Skeletal muscle tissue (tissue), 4 donors: Measurements from ENCODE around the gene TAPBP. TPM values are rescaled to one million over a fixed set of nuclear protein-coding genes. Genes with fewer than 3 reads are reported as not detected.
"Not testable (repeated sequence)": the region's sequence is repeated elsewhere in the genome, so short reads cannot be mapped to it uniquely, and the experiment has no call there.

Experiments
- H3K27ac ChIP-seq: one replicate; pipeline ENCODE4 v1.7.0; 2013; ENCODE audit warnings: mild to moderate bottlenecking, low read depth, low read length, inconsistent platforms
- H3K27me3 ChIP-seq, 3 donors: one replicate each; pipeline ENCODE4 v1.7.0; 2013; ENCODE audit warnings: low read length in 3 of 3; ENCODE audit not compliant: control insufficient read depth in 3 of 3, insufficient read depth in 3 of 3
- H3K36me3 ChIP-seq, 3 donors: one replicate each; pipeline ENCODE4 v1.7.0; 2013; ENCODE audit warnings: low read length in 3 of 3; ENCODE audit not compliant: control insufficient read depth in 3 of 3, insufficient read depth in 3 of 3
- H3K4me1 ChIP-seq, 3 donors: one replicate each; pipeline ENCODE4 v1.7.0; 2013; ENCODE audit warnings: low read length in 3 of 3, mild to moderate bottlenecking in 3 of 3; ENCODE audit not compliant: control insufficient read depth in 3 of 3, insufficient read depth in 3 of 3
- H3K4me3 ChIP-seq, 3 donors: one replicate each; pipeline ENCODE4 v1.7.0; 2013; ENCODE audit warnings: low read length in 3 of 3
- H3K9ac ChIP-seq, 3 donors: one replicate each; pipeline ENCODE4 v1.7.0; 2013; ENCODE audit warnings: low read length in 3 of 3, mild to moderate bottlenecking in 3 of 3, moderate library complexity in 2 of 3, low read depth in 1 of 3
- H3K9me3 ChIP-seq, 3 donors: one replicate each; pipeline ENCODE4 v1.7.0; 2013; ENCODE audit warnings: low read length in 3 of 3; ENCODE audit not compliant: control insufficient read depth in 3 of 3
- total RNA-seq: library from RNA; depleted of rRNA; stranded (reverse); fragments of >200 nt; gene quantifications from one replicate; pipeline ENCODE4 v1.2.3, GENCODE V29; 2014
- donor health status: Osteomylitis.

The TAPBP gene
- total RNA-seq, 1 donor from 2014 or later = 16.7 TPM

- H3K27ac ChIP-seq = no peak overlapping the region
- peak overlapping the region in 1 of 3 donors; percentile 54 for H3K9ac ChIP-seq
- H3K4me1 ChIP-seq = peaks cover 45 to 64% (median 52%) of the 10 kb centered on the region in 3 donors
- H3K4me3 ChIP-seq = peak overlapping the region in 1 of 3 donors; percentile 14
- no peaks in the 10 kb centered on the region for H3K9me3 ChIP-seq
- H3K27me3 ChIP-seq = no peaks in the 10 kb centered on the region
- H3K36me3 ChIP-seq = peaks cover 50 to 52% (median 50%) of the 10 kb centered on the region in 3 donors
Observed at GRCh38 chr6:33278810-33279209, 35.1 kb downstream of the TAPBP start.

GRCh38 chr6:33278392-33278741 is 35.5 kb downstream of the TAPBP start:
- peak overlapping the region in 2 of 3 donors; percentile 33 to 54 for H3K9ac ChIP-seq
- H3K27me3 ChIP-seq = no peaks in the 10 kb centered on the region
- no peak overlapping the region for H3K27ac ChIP-seq
- no peak overlapping the region for H3K4me3 ChIP-seq
- H3K4me1 ChIP-seq = peaks cover 49 to 68% (median 56%) of the 10 kb centered on the region in 3 donors
- H3K9me3 ChIP-seq = no peaks in the 10 kb centered on the region
- peaks cover 48 to 50% (median 49%) of the 10 kb centered on the region in 3 donors for H3K36me3 ChIP-seq

GRCh38 chr6:33277663-33278391 is 36.1 kb downstream of the TAPBP start:
- H3K9me3 ChIP-seq = no peaks in the 10 kb centered on the region
- H3K4me3 ChIP-seq = peak overlapping the region; percentile 71 to 77 (median 76)
- H3K27me3 ChIP-seq = no peaks in the 10 kb centered on the region
- peak overlapping the region; percentile 65 to 83 (median 65) for H3K9ac ChIP-seq
- peaks cover 47 to 55% (median 54%) of the 10 kb centered on the region in 3 donors for H3K36me3 ChIP-seq
- H3K4me1 ChIP-seq = peaks cover 54 to 73% (median 61%) of the 10 kb centered on the region in 3 donors
- peak overlapping the region; percentile 60 for H3K27ac ChIP-seq

- H3K4me1 ChIP-seq = peaks cover 62 to 81% (median 67%) of the 10 kb centered on the region in 3 donors
Observed at GRCh38 chr6:33276864-33277662, 36.8 kb downstream of the TAPBP start, which contains the start of gene B3GALT4. Gene B3GALT4 (plus strand): TSS chr6:33277123. CDS start chr6:33277420, 297 bp downstream.

GRCh38 chr6:33276581-33276863 is 37.4 kb downstream of the TAPBP start:
- peaks cover 63 to 83% (median 67%) of the 10 kb centered on the region in 3 donors for H3K4me1 ChIP-seq
- peak overlapping the region; percentile 71 to 77 (median 76) for H3K4me3 ChIP-seq
- peaks cover 41 to 50% (median 45%) of the 10 kb centered on the region in 3 donors for H3K36me3 ChIP-seq
- H3K27me3 ChIP-seq = no peaks in the 10 kb centered on the region
- peak overlapping the region; percentile 60 for H3K27ac ChIP-seq
- no peaks in the 10 kb centered on the region for H3K9me3 ChIP-seq
- H3K9ac ChIP-seq = peak overlapping the region; percentile 65 to 83 (median 65)

More at GRCh38 chr6:33276864-33277662, 36.8 kb downstream of the TAPBP start, which contains the start of gene B3GALT4:
- H3K36me3 ChIP-seq = peaks cover 41 to 50% (median 50%) of the 10 kb centered on the region in 3 donors
- H3K9me3 ChIP-seq = no peaks in the 10 kb centered on the region
- peak within 1 kb of the TSS; percentile 65 to 83 (median 65) for H3K9ac ChIP-seq
- peak within 1 kb of the TSS; percentile 60 for H3K27ac ChIP-seq
- peak within 1 kb of the TSS; percentile 71 to 77 (median 76) for H3K4me3 ChIP-seq
- no peaks in the 10 kb centered on the region for H3K27me3 ChIP-seq

GRCh38 chr6:33275795-33276580 is 37.9 kb downstream of the TAPBP start:
- H3K4me3 ChIP-seq = peak overlapping the region in 2 of 3 donors; percentile 76 to 77

GRCh38 chr6:33273924-33274902 is 39.7 kb downstream of the TAPBP start:
- no peak overlapping the region for H3K4me3 ChIP-seq
- peaks cover 37 to 38% (median 37%) of the 10 kb centered on the region in 3 donors for H3K36me3 ChIP-seq
- H3K4me1 ChIP-seq = peaks cover 61 to 82% (median 63%) of the 10 kb centered on the region in 3 donors
- peak overlapping the region; percentile 25 to 91 (median 51) for H3K9ac ChIP-seq
- H3K9me3 ChIP-seq = no peaks in the 10 kb centered on the region
- H3K27me3 ChIP-seq = no peaks in the 10 kb centered on the region
- H3K27ac ChIP-seq = no peak overlapping the region

More at GRCh38 chr6:33275795-33276580, 37.9 kb downstream of the TAPBP start:
- Histone ChIP-seq H3K4me1 (peaks cover 66 to 87% (median 68%) of the 10 kb centered on the region in 3 donors), H3K36me3 (peaks cover 39 to 48% (median 41%) of the 10 kb centered on the region in 3 donors), H3K9ac (peak overlapping the region in 2 of 3 donors; percentile 65 to 83)
- H3K27me3 ChIP-seq, H3K27ac ChIP-seq, H3K9me3 ChIP-seq: not testable (repeated sequence)

- H3K27ac ChIP-seq = no peak overlapping the region
- H3K27me3 ChIP-seq = no peaks in the 10 kb centered on the region
- peaks cover 53 to 79% (median 55%) of the 10 kb centered on the region in 3 donors for H3K4me1 ChIP-seq
- H3K9me3 ChIP-seq = no peaks in the 10 kb centered on the region
- peaks cover 40 to 47% (median 41%) of the 10 kb centered on the region in 3 donors for H3K36me3 ChIP-seq
- peak overlapping the region; percentile 84 to 96 (median 95) for H3K4me3 ChIP-seq
- peak overlapping the region; percentile 91 to 96 (median 91) for H3K9ac ChIP-seq
Observed at GRCh38 chr6:33273129-33273923, 40.6 kb downstream of the TAPBP start.
